ENCODE results near the gene DENND1A. TPM values are rescaled to one million over a fixed set of nuclear protein-coding genes. Genes with fewer than 3 reads are reported as not detected.

The DENND1A gene
- total RNA-seq, 2 experiments from 2014 or later, result 21.9 to 23.3 TPM

- intact Hi-C loops (cut with micrococcal nuclease), result no loop called here
- no peak overlapping the region for H3K4me3 Mint-ChIP-seq
- H3K4me1 Mint-ChIP-seq (ENCODE audit: low read depth), result no peaks in the 10 kb centered on the region
- H3K27me3 Mint-ChIP-seq, result no peaks in the 10 kb centered on the region
- ChIA-PET POLR2A (no interaction called here), CTCF (no interaction called here)
- TF ChIP-seq, protein P1, sequence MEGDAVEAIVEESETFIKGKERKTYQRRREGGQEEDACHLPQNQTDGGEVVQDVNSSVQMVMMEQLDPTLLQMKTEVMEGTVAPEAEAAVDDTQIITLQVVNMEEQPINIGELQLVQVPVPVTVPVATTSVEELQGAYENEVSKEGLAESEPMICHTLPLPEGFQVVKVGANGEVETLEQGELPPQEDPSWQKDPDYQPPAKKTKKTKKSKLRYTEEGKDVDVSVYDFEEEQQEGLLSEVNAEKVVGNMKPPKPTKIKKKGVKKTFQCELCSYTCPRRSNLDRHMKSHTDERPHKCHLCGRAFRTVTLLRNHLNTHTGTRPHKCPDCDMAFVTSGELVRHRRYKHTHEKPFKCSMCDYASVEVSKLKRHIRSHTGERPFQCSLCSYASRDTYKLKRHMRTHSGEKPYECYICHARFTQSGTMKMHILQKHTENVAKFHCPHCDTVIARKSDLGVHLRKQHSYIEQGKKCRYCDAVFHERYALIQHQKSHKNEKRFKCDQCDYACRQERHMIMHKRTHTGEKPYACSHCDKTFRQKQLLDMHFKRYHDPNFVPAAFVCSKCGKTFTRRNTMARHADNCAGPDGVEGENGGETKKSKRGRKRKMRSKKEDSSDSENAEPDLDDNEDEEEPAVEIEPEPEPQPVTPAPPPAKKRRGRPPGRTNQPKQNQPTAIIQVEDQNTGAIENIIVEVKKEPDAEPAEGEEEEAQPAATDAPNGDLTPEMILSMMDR (IDR thresholded peaks at IDR 0.05), result no peak
- no peaks in the 10 kb centered on the region for H3K9me3 Mint-ChIP-seq
- ATAC-seq (no peak), DNase-seq (no peak)
- H3K36me3 Mint-ChIP-seq (ENCODE audit: low read depth), result no peaks in the 10 kb centered on the region
- no peak overlapping the region for H3K27ac Mint-ChIP-seq
Measured at GRCh38 chr9:123514766-123515165, 415.2 kb downstream of the DENND1A start.

DNA sequence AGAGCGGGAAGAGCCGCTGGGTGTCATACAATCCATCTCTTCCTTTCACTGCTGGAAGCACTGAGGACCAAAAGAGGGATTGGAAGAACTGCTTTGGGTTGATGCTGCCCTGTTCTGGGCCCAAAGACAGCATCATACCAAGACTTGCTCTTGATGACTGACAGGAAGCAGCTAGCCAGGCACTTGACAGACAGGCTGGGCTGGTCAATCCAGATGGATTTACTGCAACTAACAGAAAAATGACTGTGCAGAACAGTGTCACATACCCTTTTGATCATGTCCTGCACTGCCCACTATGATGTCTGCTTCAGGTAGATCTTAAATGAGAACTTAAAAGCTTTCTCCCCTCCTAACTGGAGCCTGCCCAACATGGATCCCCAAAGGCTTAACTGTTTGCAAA is 416.4 kb downstream of the DENND1A start:
- Mint-ChIP-seq H3K4me1 (ENCODE audit: low read depth) (no peaks in the 10 kb centered on the region), H3K9me3 (no peaks in the 10 kb centered on the region), H3K36me3 (ENCODE audit: low read depth) (no peaks in the 10 kb centered on the region), H3K4me3 (no peak overlapping the region), H3K27me3 (no peaks in the 10 kb centered on the region), H3K27ac (no peak overlapping the region)
- CTCF ChIA-PET, result no interaction called here
- intact Hi-C loops (cut with micrococcal nuclease), result no loop called here
- DNase-seq (no peak), ATAC-seq (no peak)
- POLR2A ChIA-PET, result no interaction called here
- TF ChIP-seq, protein P1 (IDR thresholded peaks at IDR 0.05), result no peak

DNA sequence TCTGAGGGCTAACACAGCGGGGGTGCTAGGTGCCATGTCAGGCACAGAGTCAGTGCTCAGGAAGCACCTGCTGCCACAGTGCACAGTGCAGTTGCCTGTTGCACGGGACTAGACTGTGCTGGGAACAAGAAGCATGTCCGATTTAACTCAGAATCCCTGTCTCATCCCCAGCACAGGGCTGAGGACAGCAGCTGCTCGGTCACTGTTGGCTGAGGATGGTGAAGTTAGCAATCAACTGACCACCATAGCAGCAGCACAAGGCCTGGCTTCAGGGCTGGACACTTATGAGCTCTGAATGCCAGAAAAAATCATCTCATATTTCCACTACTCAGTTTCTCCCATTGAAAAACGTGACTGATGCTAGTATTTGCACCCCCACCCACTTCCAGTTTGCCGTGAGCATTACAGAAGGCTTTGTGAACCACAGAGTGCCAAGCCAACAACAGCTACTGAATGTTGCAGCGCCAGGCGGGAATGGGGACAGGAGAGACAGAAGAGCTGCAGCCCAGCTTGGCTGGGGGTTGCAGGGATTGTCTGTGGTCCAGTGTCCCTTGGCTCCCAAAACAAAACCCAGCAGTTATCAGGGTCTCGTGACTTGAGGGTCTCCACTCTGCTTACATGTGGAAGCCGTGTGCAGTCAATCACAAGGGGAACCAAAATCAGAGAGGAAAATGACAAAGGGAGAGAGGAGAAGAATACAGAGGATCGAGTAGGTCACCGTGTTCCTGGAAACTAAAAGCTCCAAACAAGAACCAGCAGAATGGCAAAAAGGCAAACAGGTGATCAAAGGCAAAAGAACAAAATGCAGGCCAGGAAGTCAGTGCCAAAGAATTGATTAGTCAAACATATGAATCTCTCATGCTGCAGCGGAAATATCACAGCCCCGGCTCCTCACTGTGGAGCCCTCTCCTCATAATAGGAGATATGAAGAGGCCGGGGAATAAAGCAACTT is 418.3 kb downstream of the DENND1A start:
- no peak for ATAC-seq
- intact Hi-C loops (cut with micrococcal nuclease), result no loop called here
- Mint-ChIP-seq H3K27me3 (no peaks in the 10 kb centered on the region), H3K4me3 (no peak overlapping the region), H3K9me3 (no peaks in the 10 kb centered on the region), H3K36me3 (ENCODE audit: low read depth) (no peaks in the 10 kb centered on the region), H3K27ac (no peak overlapping the region), H3K4me1 (ENCODE audit: low read depth) (no peaks in the 10 kb centered on the region)
- TF ChIP-seq, protein P1 (IDR thresholded peaks at IDR 0.05), result no peak
- no peak for DNase-seq
- POLR2A ChIA-PET, result no interaction called here
- CTCF ChIA-PET, result interaction anchor here (0.9 kb wide), 1 partner anchor 8 kb away, joined by 3 read pairs; no protein-coding TSS in a partner anchor

GRCh38 chr9:123509646-123510045 is 420.3 kb downstream of the DENND1A start:
- no peak for ATAC-seq
- Mint-ChIP-seq H3K9me3 (no peaks in the 10 kb centered on the region), H3K36me3 (ENCODE audit: low read depth) (no peaks in the 10 kb centered on the region), H3K27ac (no peak overlapping the region), H3K4me3 (no peak overlapping the region), H3K27me3 (no peaks in the 10 kb centered on the region), H3K4me1 (ENCODE audit: low read depth) (no peaks in the 10 kb centered on the region)
- no peak for DNase-seq
- intact Hi-C loops (cut with micrococcal nuclease), result loop anchor here (10.0 kb wide), 1 partner anchor 65 kb away; no protein-coding TSS in a partner anchor
- TF ChIP-seq, protein P1 (IDR thresholded peaks at IDR 0.05), result no peak
- CTCF ChIA-PET, result no interaction called here
- POLR2A ChIA-PET, result no interaction called here

- Mint-ChIP-seq H3K9me3 (no peaks in the 10 kb centered on the region), H3K36me3 (ENCODE audit: low read depth) (no peaks in the 10 kb centered on the region), H3K27me3 (no peaks in the 10 kb centered on the region), H3K4me1 (ENCODE audit: low read depth) (no peaks in the 10 kb centered on the region), H3K27ac (no peak overlapping the region), H3K4me3 (no peak overlapping the region)
- ATAC-seq, result no peak
- TF ChIP-seq, protein P1 (IDR thresholded peaks at IDR 0.05), result no peak
- no peak for DNase-seq
- intact Hi-C loops (cut with micrococcal nuclease), result loop anchor here (10.0 kb wide), 1 partner anchor 63 kb away; no protein-coding TSS in a partner anchor
- POLR2A ChIA-PET, result no interaction called here
- CTCF ChIA-PET, result no interaction called here
Measured at GRCh38 chr9:123508048-123508447, 421.9 kb downstream of the DENND1A start.

All from activated CD8-positive, alpha-beta T cell treated with anti-CD3 and anti-CD28 coated beads for 36 hours (primary cell).